Measurements from ENCODE around the gene LSM3. TPM values are rescaled to one million over a fixed set of nuclear protein-coding genes. Genes with fewer than 3 reads are reported as not detected.
A peak's percentile ranks its signal among the peaks of the same experiment; 100 is the strongest.
"Not testable (repeated sequence)": the region's sequence is repeated elsewhere in the genome, so short reads cannot be mapped to it uniquely, and the experiment has no call there.

The LSM3 gene
- total RNA-seq, 1 donor from 2014 or later, result 19.5 TPM

DNA sequence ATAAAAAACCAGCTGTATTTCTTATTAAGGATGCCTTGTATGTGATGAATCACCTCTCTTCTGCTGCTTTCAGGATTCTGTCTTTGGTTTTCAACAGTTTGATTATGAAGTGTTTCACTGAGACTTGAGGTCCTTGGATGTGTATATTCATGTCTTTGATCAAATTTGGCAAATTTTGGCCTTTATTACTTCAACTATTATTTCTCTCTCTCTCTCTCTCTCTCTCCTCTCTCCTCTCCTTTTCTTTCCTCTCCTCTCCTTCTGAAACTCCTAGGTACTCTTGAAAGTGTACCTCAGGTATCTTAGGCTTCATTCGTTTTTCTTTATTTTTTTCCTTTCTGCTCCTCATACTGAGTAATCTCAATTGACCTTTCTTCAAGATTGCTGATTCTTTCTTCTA is 43.3 kb downstream of the LSM3 start:
- DNase-seq (ENCODE audit: low spot score), result no peak

DNA sequence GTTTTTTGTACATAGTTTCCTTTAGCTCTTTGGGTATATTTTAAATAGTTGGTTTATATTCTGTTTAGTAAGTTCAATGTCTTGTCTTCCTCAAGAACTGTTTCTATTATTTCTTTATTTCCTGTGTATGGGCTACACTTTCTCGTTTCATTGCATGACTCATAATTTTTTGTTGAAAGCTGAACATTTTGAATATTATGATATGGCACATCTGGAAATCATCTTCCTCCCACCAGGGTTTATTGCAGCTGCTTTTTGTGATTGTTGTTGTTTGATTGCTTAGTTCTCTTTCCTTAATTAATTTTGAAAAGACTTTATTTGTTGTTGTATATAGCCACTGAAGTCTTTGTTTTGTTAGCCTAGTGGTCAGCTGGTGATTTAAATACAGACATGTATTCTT is 43.8 kb downstream of the LSM3 start:
- no peak for DNase-seq (ENCODE audit: low spot score)

DNA sequence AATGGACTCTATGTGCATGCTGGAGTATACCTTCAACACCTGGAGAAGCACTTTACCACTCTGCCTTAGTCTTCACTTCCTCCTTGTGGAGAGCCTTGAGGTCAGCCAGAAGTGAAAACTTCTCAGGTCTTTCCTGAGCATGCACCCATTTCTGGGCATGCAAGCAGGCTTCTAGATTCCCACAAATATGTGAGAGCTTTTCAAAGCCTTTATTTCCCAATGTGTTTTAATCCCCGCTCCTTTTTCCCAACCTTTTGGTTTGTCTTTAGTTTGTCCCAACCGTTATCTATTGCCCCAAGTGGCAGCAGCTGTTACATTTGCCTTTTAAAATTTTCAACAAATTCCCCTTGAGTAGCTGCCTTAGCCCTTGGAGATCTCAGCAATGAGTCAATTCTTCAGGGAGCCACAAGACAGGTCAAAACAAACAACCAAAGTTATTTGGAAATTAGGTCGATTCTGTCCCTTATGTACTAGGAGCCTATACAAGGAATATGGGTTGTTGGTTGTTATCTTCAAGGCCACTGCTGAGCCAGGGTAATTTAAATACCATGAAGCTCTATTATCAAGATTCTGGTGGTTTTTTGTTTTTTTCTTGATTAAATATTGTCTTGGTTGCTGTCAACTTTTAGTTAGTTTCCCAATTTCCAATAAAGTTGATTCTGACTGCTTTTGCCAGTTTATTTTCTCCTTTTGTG is 44.4 kb downstream of the LSM3 start:
- DNase-seq (ENCODE audit: low spot score), result no peak

GRCh38 chr3:14223595-14223994 is 45.0 kb downstream of the LSM3 start:
- DNase-seq (ENCODE audit: low spot score), result no peak

DNA sequence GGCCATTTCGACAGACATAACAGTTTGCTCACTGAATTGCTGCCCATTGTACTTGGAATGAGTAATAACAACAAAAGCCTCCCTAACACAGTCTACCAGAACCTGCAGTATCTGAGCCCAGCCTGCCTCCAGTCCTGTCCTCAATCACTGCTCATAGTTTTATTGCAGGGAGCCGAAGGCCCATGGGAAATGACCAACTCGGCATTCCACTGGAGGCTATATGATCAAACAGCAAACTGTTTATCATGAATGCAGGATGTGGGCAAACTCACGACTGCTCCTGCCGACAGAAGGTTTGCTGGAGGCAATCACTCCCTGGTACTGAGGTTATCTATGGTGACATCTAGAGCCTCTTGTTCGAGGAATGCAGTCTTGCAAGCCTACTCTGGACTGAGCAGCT is 46.3 kb downstream of the LSM3 start:
- DNase-seq (ENCODE audit: low spot score), result no peak

GRCh38 chr3:14225421-14225820 is 46.8 kb downstream of the LSM3 start:
- no peak for DNase-seq (ENCODE audit: low spot score)

DNA sequence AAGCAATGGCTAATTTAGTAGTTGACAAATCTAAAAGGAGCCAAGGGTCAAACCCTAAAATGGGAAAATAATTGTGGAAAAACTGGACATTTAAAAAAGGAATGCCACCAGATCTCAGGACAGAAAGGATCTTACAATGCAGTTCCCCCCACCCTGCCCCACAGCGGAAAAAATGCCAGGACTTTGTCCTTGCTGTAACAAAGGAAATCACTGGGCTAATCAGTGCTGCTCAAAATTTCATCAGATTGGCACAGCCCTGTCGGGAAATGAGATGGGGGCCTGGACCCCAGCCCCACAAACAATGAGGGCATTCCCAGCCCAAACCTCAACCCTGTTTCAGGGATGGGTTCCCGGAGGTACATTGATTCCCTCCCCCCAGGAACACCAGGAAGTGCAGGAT is 47.7 kb downstream of the LSM3 start:
- DNase-seq (ENCODE audit: low spot score), result not testable (repeated sequence)

DNA sequence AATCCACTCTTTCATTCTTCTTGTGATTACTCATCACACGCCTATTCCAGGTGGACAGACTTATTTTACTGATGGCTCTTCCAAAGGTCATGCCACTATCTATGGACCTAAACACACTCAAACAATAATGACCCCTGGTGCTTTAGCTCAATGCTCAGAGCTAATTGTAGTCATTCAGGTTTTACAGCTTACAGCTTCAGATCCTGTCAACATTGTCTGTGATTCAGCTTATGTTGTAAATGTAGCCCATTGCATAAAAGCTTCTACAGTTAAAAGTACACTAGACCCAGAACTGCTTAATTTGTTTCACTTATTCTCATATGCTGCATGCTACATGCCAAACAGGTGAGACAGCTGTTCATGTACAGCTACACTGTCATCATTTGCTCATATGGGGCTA is 49.2 kb downstream of the LSM3 start:
- no peak for DNase-seq (ENCODE audit: low spot score)

DNA sequence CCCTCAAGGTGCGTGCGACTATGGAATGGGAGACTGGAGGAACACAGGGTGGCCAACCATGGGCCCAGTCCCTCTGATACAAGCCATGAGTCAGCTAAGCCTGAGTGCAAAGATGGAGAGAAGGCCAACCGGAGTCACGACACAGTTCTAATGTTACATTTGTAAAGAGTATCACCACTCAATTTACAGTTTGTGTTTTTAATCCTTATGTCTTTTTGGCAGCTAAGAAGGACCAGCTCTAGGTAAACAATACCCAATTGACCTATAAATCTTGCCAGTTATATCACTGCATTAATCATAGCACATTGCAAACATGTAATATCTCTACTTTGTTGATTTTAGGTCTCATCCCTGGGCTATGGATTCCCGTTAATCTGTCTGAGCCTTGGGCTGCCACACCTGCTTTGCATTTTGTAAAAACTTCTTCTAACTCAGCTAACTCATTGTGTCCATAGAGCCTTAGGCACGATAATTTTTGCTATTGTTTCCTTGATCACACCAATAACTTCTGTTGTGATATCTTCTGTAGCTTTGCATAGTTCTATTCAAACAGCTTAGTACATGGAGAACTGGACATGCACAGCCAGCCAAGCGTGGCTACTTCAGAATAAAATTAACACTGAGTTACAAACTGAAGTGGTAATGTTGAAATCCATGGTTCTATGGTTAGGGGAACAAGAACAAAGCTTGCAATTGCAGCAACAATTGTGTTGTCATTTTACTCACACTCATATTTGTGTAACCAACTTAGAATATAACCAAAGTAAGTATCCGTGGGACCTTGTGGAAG is 50.3 kb downstream of the LSM3 start:
- no peak for DNase-seq (ENCODE audit: low spot score)

DNA sequence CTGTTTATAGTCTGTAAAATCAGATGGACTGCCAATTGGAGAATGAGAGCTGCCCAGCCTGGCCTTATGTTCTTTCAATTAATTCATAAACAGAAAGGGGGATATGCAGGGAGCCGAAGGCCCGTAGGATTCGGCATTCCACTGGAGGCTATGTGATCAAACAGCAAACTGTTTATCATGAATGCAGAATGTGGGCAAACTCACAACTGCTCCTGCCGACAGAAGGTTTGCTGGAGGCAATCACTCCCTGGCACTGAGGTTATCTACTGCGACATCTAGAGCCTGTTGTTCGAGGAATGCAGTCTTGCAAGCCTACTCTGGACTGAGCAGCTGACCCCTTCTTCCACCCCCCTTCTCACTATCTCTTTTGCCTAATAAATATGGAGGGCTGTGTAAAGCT is 51.1 kb downstream of the LSM3 start:
- DNase-seq (ENCODE audit: low spot score), result not testable (repeated sequence)

DNA sequence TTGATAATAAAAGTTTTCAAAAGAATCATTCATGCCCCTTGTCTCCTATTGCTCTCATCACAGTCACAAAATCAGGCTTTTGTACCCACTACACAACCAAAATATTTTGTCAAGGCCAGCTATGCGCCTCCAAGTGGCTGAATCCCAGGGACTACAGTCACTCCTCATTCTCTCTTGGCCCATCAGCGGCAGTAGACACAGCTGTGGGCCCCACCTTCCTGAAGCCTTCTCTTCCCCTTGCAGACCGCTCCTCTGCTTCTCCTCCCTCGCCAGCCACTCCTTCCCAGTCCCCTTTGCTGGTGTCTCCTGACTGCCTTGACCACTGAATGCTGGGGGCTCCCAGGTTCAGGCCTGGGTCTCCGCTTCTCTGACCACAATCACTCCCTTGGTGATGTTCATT is 52.1 kb downstream of the LSM3 start:
- no peak for DNase-seq (ENCODE audit: low spot score)

GRCh38 chr3:14231145-14231990 is 52.8 kb downstream of the LSM3 start:
- DNase-seq (ENCODE audit: low spot score), result no peak

DNA sequence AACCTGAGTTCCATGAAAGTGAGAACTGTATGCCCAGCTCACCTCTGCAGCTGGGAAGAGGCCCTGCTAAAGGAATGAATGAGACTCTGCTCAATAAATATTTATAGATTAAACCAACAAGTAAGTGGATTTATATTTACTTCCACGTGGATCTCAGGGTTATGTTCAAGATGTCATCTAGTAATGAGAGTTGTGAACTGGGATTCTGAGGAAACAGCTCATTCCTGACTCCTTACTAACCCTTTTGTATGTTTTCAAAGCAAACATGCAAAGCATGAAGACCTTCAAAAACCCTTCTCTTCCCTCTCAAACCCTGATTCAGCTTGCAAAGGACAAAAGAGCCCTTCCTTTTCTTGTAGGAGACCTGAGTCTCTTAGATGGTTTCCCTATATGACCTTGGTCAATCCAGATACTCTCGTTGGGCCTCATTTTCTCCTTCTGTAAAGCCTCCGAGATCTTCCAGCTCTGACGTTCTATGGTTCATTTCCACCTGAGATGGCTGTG is 53.4 kb downstream of the LSM3 start:
- DNase-seq (ENCODE audit: low spot score), result no peak

DNA sequence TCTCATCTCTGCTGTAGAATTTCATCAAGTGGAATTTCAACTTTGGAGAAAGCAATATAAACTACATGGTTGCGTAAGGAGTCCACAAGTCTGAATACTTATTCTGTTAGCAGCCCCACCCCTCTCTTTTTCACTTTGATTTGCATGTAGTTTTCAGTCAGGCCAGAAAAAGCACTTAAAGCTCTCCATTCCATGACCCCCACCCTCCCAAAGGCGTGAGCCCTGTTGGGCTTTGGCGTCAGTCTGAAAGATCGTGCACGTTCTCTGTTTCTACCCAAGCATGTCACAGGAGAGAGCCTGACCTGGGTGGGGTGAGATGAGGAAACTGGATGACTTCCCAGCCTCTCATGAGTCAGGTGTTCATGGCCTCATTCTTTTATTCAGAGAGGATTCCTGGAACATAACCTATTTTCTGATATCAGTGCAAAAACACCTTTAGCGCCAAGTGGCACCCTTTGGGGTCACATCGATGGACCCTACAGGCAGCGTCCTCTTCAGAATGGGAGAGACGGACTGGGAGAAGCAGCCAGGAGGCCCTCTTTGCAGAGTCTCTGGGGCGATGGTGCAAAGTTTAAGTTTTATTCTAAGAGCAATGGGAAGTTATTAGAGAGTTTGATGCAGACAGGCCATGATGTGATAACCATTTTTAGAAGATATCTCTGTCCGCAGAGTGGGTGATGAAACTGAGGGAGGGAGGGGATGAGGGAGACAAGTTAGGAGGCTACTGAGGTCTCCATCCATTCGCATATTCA is 55.8 kb downstream of the LSM3 start:
- peak; percentile 15 for DNase-seq (ENCODE audit: low spot score)

DNA sequence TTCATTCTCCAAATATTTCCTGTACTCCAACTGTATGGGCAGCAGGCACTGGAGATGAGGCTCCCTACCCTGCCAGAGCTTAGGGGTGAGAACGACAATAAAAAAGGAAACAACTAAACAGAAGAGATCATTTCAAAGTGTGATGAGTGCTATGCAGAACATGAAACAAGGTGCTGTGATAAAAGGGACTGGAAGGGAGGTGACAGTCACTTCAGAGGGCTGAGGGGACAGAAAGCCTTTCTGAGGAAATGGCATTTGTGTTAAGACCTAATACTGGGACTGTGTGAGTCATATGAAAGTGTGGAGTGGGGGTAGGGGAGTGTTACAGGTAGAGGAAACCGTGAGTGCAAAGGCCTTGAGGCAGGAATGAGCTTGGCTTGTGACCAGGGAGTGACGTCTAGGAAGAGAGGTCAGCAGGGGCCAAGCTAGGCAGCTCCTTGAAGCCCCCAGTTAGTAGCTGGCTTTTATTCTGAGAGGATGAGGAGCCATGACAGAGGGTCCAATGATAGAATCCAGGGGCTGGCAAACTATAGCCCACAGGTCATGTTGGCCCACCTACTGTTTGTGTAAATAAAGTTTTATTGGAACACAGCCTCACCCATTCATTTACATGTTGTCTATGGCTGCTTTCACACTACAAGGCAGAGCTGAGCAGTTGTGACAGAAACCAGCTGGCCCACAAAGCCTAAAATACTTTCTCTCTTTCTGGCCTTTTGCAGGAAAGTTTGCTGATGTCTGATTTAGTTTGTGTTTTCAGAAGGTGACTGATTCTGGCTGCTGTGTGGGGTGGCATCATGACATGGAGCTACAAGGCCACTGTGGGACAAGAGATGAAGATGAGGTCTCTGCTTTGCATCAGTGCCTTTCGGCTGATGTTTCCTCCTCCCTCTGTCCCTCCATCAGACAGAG is 56.6 kb downstream of the LSM3 start:
- DNase-seq (ENCODE audit: low spot score), result peak; percentile 33

DNA sequence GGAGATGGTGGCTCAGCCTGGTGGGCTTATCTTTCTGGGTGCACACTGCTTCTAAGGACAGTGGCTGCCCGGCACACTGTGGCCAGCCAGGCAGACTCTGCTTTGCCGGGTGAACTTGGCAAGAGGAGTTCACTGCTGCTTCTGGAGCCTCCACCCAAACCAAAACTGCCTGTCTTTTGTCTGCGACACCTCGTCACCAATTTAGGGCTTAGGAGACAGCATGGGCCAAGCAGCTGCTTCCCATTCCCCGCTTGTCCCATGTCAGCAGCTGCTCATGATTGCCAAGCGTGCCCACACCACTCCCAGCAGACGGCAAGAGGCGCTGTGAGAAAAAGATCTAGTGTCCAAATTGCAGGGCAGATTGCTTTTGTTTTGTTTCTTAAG is 57.3 kb downstream of the LSM3 start:
- peak; percentile 58 for DNase-seq (ENCODE audit: low spot score)

- peak; percentile 25 for DNase-seq (ENCODE audit: low spot score)
Measured at GRCh38 chr3:14236902-14237301, 58.3 kb downstream of the LSM3 start.

DNA sequence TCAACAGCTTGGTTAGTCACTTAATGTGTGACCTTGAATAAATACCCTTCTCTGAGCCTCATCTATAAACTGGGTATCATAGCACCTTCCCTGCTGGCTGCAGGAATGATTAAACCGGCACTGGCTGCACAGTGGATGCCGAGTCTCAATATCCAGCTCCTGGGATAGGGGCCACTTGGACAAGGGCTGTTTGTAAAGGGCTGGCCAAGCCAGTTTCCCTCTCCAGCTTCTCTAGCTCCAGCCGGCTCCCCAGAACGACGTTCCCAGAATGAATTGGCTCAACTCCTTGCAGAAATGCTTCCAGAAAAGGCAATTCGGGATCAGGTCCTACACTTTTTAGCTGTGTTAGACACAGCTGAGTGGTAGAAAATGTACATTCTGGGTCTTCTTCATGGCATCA is 58.8 kb downstream of the LSM3 start:
- DNase-seq (ENCODE audit: low spot score), result no peak

DNA sequence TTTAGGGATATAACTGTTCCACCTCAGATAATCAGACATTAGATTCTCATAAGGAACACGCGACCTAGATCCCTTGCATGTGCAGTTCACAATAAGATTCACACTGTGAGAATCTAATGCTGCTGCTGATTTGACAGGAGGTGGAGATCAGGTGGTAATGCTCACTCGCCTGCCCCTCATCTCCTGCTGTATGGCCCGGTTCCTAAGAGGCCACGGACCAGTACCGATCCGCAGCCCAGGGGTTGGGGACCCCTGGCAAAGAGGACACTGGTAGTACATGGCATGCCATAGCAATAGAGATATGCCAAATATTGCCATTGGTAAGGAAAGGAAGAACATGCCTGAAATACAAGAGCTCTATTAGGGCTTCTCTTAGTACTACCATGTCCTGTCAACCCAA is 59.7 kb downstream of the LSM3 start:
- no peak for DNase-seq (ENCODE audit: low spot score)

DNA sequence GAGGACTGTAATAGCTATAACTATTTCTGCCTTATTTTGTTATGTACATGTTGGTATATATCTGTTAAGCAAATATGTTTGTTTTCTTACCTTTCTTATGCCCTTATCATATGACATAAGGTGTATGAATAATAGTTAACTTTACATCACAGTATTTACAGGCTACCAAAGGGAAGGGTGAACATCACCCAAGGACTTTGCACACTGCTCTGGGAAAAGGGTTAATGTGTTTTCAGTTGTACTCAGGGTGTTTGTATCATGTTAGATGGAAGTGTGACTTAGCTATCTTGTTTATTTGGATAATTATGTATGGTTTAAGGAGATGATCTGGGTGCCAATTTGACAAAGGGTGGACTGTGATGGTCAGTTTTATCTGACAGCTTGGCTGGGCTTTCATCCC is 60.3 kb downstream of the LSM3 start:
- DNase-seq (ENCODE audit: low spot score), result no peak

All from umbilical cord (tissue), 2 donors.